ENCODE measurements around the gene CLMN.

Gene CLMN

GRCh38 chr14:95220663-95221231 is 99.0 kb downstream of the CLMN start:
- no peaks in the 10 kb centered on the region for H3K36me3 ChIP-seq
- TF ChIP-seq CTCF (IDR thresholded peaks at IDR 0.05; ENCODE audit: low read depth, low read length): no peak
- no peak overlapping the region for H3K4me3 ChIP-seq (ENCODE audit: low read depth, low read length)
- DNase-seq: no peak
- H3K27me3 ChIP-seq: no peaks in the 10 kb centered on the region
- peaks cover 1% of the 10 kb centered on the region; the same call in 1 of the 2 replicates for H3K4me1 ChIP-seq
- no peaks in the 10 kb centered on the region for H3K9me3 ChIP-seq

- Histone ChIP-seq H3K9me3 (no peaks in the 10 kb centered on the region), H3K27me3 (no peaks in the 10 kb centered on the region), H3K36me3 (no peaks in the 10 kb centered on the region), H3K4me3 (ENCODE audit: low read depth, low read length) (no peak overlapping the region), H3K4me1 (peaks cover 7% of the 10 kb centered on the region)
- DNase-seq: no peak
- TF ChIP-seq CTCF (IDR thresholded peaks at IDR 0.05; ENCODE audit: low read depth, low read length): no peak
Measured at GRCh38 chr14:95218472-95219193, 101.1 kb downstream of the CLMN start.

GRCh38 chr14:95218006-95218405 is 101.7 kb downstream of the CLMN start:
- Histone ChIP-seq H3K9me3 (no peaks in the 10 kb centered on the region), H3K4me1 (peaks cover 7% of the 10 kb centered on the region), H3K4me3 (ENCODE audit: low read depth, low read length) (no peak overlapping the region), H3K36me3 (no peaks in the 10 kb centered on the region), H3K27me3 (no peaks in the 10 kb centered on the region)
- DNase-seq: no peak
- no peak for TF ChIP-seq CTCF (IDR thresholded peaks at IDR 0.05; ENCODE audit: low read depth, low read length)

- TF ChIP-seq CTCF (IDR thresholded peaks at IDR 0.05; ENCODE audit: low read depth, low read length): no peak
- DNase-seq: no peak
- Histone ChIP-seq H3K27me3 (no peaks in the 10 kb centered on the region), H3K4me3 (ENCODE audit: low read depth, low read length) (no peak overlapping the region), H3K36me3 (no peaks in the 10 kb centered on the region), H3K4me1 (peaks cover 7% of the 10 kb centered on the region), H3K9me3 (no peaks in the 10 kb centered on the region)
Measured at GRCh38 chr14:95217391-95217900, 102.3 kb downstream of the CLMN start.

- Histone ChIP-seq H3K4me3 (ENCODE audit: low read depth, low read length) (no peak overlapping the region), H3K4me1 (peaks cover 7% of the 10 kb centered on the region), H3K9me3 (no peaks in the 10 kb centered on the region), H3K27me3 (no peaks in the 10 kb centered on the region), H3K36me3 (no peaks in the 10 kb centered on the region)
- no peak for TF ChIP-seq CTCF (IDR thresholded peaks at IDR 0.05; ENCODE audit: low read depth, low read length)
- no peak for DNase-seq
Measured at GRCh38 chr14:95216008-95216407, 103.7 kb downstream of the CLMN start.

GRCh38 chr14:95215094-95215725 is 104.5 kb downstream of the CLMN start:
- H3K36me3 ChIP-seq: no peaks in the 10 kb centered on the region
- peaks cover 7% of the 10 kb centered on the region for H3K4me1 ChIP-seq
- H3K9me3 ChIP-seq: no peaks in the 10 kb centered on the region
- no peak for DNase-seq
- H3K27me3 ChIP-seq: no peaks in the 10 kb centered on the region
- TF ChIP-seq CTCF (IDR thresholded peaks at IDR 0.05; ENCODE audit: low read depth, low read length): no peak
- no peak overlapping the region for H3K4me3 ChIP-seq (ENCODE audit: low read depth, low read length)
